ENCODE data around the gene ABCA10.

Gene ABCA10

GRCh38 chr17:69236946-69237345 is 8.3 kb upstream of the ABCA10 start:
- no peaks in the 10 kb centered on the region for H3K36me3 ChIP-seq (ENCODE audit: control insufficient read depth in 2 of 2, insufficient read depth in 1 of 2, low read length in 2 of 2)
- TF ChIP-seq ZNF580 (tag by site-specific recombination; IDR thresholded peaks at IDR 0.05) (no peak), ATF2 (tag by site-specific recombination; IDR thresholded peaks at IDR 0.05; ENCODE audit: low read depth) (peak; percentile 32)
- ChIA-PET POLR2A (interaction anchor here (0.6 kb wide), 1 partner anchor 773 kb away, joined by 4 read pairs; no protein-coding TSS in a partner anchor), CTCF (interaction anchor here (0.5 to 4.5 kb wide), 5 partner anchors 9 to 464 kb away, joined by 3 to 50 read pairs (median 3); partner anchors contain the start of gene ABCA10)
- H3K4me1 ChIP-seq (ENCODE audit: control insufficient read depth, insufficient read depth, low read length): no peaks in the 10 kb centered on the region
- no peak overlapping the region for H3K27ac ChIP-seq (ENCODE audit: extremely low read depth, low read depth, low read length)
- H3K4me3 ChIP-seq (ENCODE audit: low read depth, low read length): no peak overlapping the region
- no peaks in the 10 kb centered on the region for H3K9me3 ChIP-seq (ENCODE audit: control insufficient read depth, insufficient read depth, low read depth, low read length)

GRCh38 chr17:69236464-69236863 is 7.8 kb upstream of the ABCA10 start:
- H3K9me3 ChIP-seq (ENCODE audit: control insufficient read depth, insufficient read depth, low read depth, low read length): no peaks in the 10 kb centered on the region
- POLR2A ChIA-PET: no interaction called here
- no peak for TF ChIP-seq GFI1B (tag by site-specific recombination; IDR thresholded peaks at IDR 0.05)
- no peaks in the 10 kb centered on the region for H3K36me3 ChIP-seq (ENCODE audit: control insufficient read depth in 2 of 2, insufficient read depth in 1 of 2, low read length in 2 of 2)
- CTCF ChIA-PET: interaction anchor here (0.6 to 4.5 kb wide), 9 partner anchors 9 to 465 kb away, joined by 3 to 58 read pairs (median 14); no protein-coding TSS in a partner anchor
- no peak overlapping the region for H3K4me3 ChIP-seq (ENCODE audit: low read depth, low read length)
- H3K27ac ChIP-seq (ENCODE audit: extremely low read depth, low read depth, low read length): no peak overlapping the region
- H3K4me1 ChIP-seq (ENCODE audit: control insufficient read depth, insufficient read depth, low read length): no peaks in the 10 kb centered on the region

- Histone ChIP-seq H3K4me3 (ENCODE audit: low read depth, low read length) (no peak overlapping the region), H3K27ac (ENCODE audit: extremely low read depth, low read depth, low read length) (no peak overlapping the region), H3K4me1 (ENCODE audit: control insufficient read depth, insufficient read depth, low read length) (no peaks in the 10 kb centered on the region), H3K36me3 (ENCODE audit: control insufficient read depth in 2 of 2, insufficient read depth in 1 of 2, low read length in 2 of 2) (no peaks in the 10 kb centered on the region), H3K9me3 (ENCODE audit: control insufficient read depth, insufficient read depth, low read depth, low read length) (no peaks in the 10 kb centered on the region)
- ChIA-PET CTCF (interaction anchor here (0.5 to 3.1 kb wide), 12 partner anchors 9 to 464 kb away, joined by 3 to 58 read pairs (median 4); no protein-coding TSS in a partner anchor), POLR2A (no interaction called here)
- no peak for TF ChIP-seq ZBTB1 (tag by site-specific recombination; IDR thresholded peaks at IDR 0.05)
- no peak for TF ChIP-seq BCL6B (tag by site-specific recombination; IDR thresholded peaks at IDR 0.05)
- no peak for TF ChIP-seq ZNF658 (tag by site-specific recombination; IDR thresholded peaks at IDR 0.05)
- TF ChIP-seq ZNF513 (tag by site-specific recombination; IDR thresholded peaks at IDR 0.05): no peak
- TF ChIP-seq ZNF777 (tag by site-specific recombination; IDR thresholded peaks at IDR 0.05; ENCODE audit: borderline replicate concordance): no peak
- no peak for TF ChIP-seq ZBTB10 (tag by site-specific recombination; IDR thresholded peaks at IDR 0.05)
- TF ChIP-seq ZFHX2 (tag by site-specific recombination; conservative IDR thresholded peaks at IDR 0.05): peak; percentile 32; the same call in 1 of the 2 replicates
- peak; percentile 88 for TF ChIP-seq ZNF654 (tag by site-specific recombination; IDR thresholded peaks at IDR 0.05; ENCODE audit: low read depth)
- no peak for TF ChIP-seq TCF7L2 (IDR thresholded peaks at IDR 0.05; ENCODE audit: borderline replicate concordance, low read depth, low read length)
- no peak for TF ChIP-seq ZNF473 (tag by site-specific recombination; IDR thresholded peaks at IDR 0.05)
- no peak for TF ChIP-seq ZSCAN16 (tag by site-specific recombination; IDR thresholded peaks at IDR 0.05)
- TF ChIP-seq ZNF404 (tag by site-specific recombination; IDR thresholded peaks at IDR 0.05): no peak
- TF ChIP-seq PRDM2 (tag by site-specific recombination; IDR thresholded peaks at IDR 0.05; ENCODE audit: borderline replicate concordance): no peak
These were observed 6.9 kb upstream of the ABCA10 start for GRCh38 chr17:69235338-69236058.
